Spinal cord (tissue), 10 donors: ENCODE measurements around the gene PLCH1. TPM values are rescaled to one million over a fixed set of nuclear protein-coding genes. Genes with fewer than 3 reads are reported as not detected.

Source experiments
- DNase-seq, 6 donors: peaks; one replicate each; pipeline versions ENCODE4 v3.0.0 to v3.0.0-alpha.2; 2013 to 2015; ENCODE audit warnings: low spot score in 6 of 6, low read depth in 4 of 6
- H3K27ac ChIP-seq: one replicate; pipeline ENCODE4 v1.5.1; 2013; ENCODE audit warnings: low read depth, low read length, control low read depth
- H3K27me3 ChIP-seq: one replicate; pipeline ENCODE4 v1.6.1; 2013; ENCODE audit warnings: low read length; ENCODE audit not compliant: control insufficient read depth, insufficient read depth
- H3K36me3 ChIP-seq: one replicate; pipeline ENCODE4 v1.6.1; 2013; ENCODE audit warnings: low read length; ENCODE audit not compliant: control insufficient read depth, insufficient read depth
- H3K4me1 ChIP-seq: one replicate; pipeline ENCODE4 v1.6.1; 2013; ENCODE audit warnings: low read length; ENCODE audit not compliant: control insufficient read depth, insufficient read depth
- H3K4me3 ChIP-seq: one replicate; pipeline ENCODE4 v1.5.1; 2013; ENCODE audit warnings: low read depth, low read length, control low read depth
- H3K9me3 ChIP-seq: one replicate; pipeline ENCODE4 v1.6.1; 2013; ENCODE audit warnings: low read length; ENCODE audit not compliant: control insufficient read depth, insufficient read depth
- WGBS: methylation state at CpG from one replicate; pipeline ENCODE4 v1.1.5; 2013; ENCODE audit warnings: missing lambda C conversion rate; ENCODE audit not compliant: insufficient coverage; 5-methylcytosine and 5-hydroxymethylcytosine counted together
- polyA plus RNA-seq, 2 donors: library from polyadenylated mRNA; unstranded; fragments of 120-200 nt; gene quantifications; one replicate each; pipeline ENCODE4 v1.2.1, GENCODE V29; 2013; ENCODE audit not compliant: insufficient read length in 2 of 2
- total RNA-seq, 2 donors: library from RNA; depleted of rRNA in 1 of 2; stranded (reverse); fragments of 120-200 nt in 1 of 2; fragments of >200 nt in 1 of 2; gene quantifications; one replicate each; pipeline versions ENCODE4 v1.2.3 to v1.2.4, GENCODE V29; 2013 to 2014
- donor health status: healthy.

PLCH1 gene
- total and polyA plus RNA-seq, 4 donors, result 10.2 to 20.6 (median 12.9) TPM

- Histone ChIP-seq H3K36me3 (no peaks in the 10 kb centered on the region), H3K4me3 (no peak overlapping the region), H3K4me1 (no peaks in the 10 kb centered on the region), H3K27me3 (no peaks in the 10 kb centered on the region), H3K27ac (no peak overlapping the region), H3K9me3 (no peaks in the 10 kb centered on the region)
- DNase-seq, result no peak
- WGBS, result 86% methylated on average over 3 of the region's 5 CpGs
Measured at GRCh38 chr3:155604967-155605366, 139.9 kb downstream of the PLCH1 start.

DNA sequence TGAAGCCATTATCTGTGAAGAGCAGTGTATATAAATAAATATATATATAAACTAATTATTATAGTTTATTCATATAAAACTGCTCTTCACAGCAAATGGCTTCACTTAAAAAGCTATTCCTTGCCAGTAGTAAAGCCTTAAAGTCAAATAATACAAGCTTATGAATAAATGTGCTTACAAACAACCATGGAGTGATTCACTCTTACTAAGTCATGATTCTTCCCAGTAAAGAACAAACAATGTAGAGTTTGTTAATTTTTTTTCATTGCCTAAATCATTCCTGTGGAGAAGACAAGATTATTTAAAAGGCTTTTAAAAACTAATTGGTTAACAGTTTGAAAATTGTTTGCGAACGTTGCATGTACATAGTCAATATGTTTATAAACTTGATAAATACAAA lies 140.7 kb downstream of the PLCH1 start:
- no peak for DNase-seq
- no CpG with 5 or more reads among the region's 2 CpGs for WGBS
- no peak overlapping the region for H3K27ac ChIP-seq
- H3K4me3 ChIP-seq, result no peak overlapping the region
- H3K9me3 ChIP-seq, result no peaks in the 10 kb centered on the region
- no peaks in the 10 kb centered on the region for H3K36me3 ChIP-seq
- no peaks in the 10 kb centered on the region for H3K27me3 ChIP-seq
- H3K4me1 ChIP-seq, result no peaks in the 10 kb centered on the region

DNA sequence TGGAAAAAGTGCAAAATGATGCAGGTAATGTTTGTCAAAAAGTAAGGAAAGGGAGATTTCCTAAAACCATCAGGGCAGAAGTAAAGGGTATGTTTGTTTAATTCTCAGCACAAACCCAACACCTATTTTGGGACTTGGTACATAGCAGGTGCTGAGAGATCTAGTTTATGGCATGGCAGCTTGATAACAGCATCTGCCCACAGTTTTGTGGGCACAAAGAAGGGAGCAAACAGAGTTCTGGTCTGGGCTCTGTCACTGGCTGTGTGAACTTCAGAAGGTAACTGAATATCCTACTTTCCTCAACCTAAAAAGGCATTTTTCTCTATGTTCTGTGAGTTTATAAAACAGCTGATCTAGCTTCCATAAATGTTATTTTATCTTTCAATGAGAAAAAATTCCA lies 141.6 kb downstream of the PLCH1 start:
- Histone ChIP-seq H3K27ac (no peak overlapping the region), H3K27me3 (no peaks in the 10 kb centered on the region), H3K4me3 (no peak overlapping the region), H3K9me3 (no peaks in the 10 kb centered on the region), H3K36me3 (no peaks in the 10 kb centered on the region), H3K4me1 (no peaks in the 10 kb centered on the region)
- no peak for DNase-seq

GRCh38 chr3:155602307-155602706 lies 142.6 kb downstream of the PLCH1 start:
- no CpG with 5 or more reads among the region's 2 CpGs for WGBS
- H3K9me3 ChIP-seq, result no peaks in the 10 kb centered on the region
- no peak overlapping the region for H3K4me3 ChIP-seq
- no peaks in the 10 kb centered on the region for H3K36me3 ChIP-seq
- no peak for DNase-seq
- H3K4me1 ChIP-seq, result no peaks in the 10 kb centered on the region
- no peak overlapping the region for H3K27ac ChIP-seq
- no peaks in the 10 kb centered on the region for H3K27me3 ChIP-seq

DNA sequence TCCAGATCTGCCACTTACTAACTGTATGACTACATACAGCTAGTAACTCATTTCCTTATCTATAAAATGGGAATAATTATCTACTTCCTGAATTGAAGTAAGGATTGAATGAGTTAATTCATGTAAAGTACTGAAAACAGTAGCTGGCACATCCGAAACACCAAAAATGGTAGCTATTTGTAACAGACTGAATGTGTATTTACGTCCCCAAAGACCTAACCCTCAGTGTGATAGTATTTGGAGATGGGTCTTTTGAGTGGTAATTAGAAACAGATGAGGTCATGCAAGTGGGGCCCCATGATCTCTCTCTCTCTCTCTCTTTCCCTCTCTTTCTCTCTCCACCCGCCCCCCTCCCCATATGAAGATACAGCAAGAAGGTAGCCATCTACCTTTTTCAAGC lies 146.2 kb downstream of the PLCH1 start:
- WGBS, result 100% methylated on average over 1 of the region's 3 CpGs
- H3K4me3 ChIP-seq, result no peak overlapping the region
- H3K36me3 ChIP-seq, result no peaks in the 10 kb centered on the region
- no peak for DNase-seq
- H3K27me3 ChIP-seq, result no peaks in the 10 kb centered on the region
- H3K4me1 ChIP-seq, result no peaks in the 10 kb centered on the region
- no peak overlapping the region for H3K27ac ChIP-seq
- H3K9me3 ChIP-seq, result no peaks in the 10 kb centered on the region

DNA sequence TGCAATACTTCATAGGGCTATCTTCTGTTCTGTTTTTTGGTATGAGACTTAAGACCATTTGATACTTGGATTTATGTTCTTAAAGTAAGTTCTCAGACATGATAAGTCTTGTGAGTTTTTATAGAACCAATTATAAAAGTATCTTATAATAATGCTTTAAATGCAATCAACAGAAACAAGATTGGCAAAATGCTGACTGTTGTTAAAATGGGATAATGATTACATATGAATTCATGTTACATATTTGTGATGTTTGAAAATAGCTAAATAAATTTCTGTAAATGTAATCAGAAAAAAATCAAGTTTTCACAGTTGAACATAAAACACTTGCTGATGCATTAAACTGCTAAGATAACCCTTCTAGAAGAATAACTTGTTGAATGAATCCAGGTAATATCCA lies 148.3 kb downstream of the PLCH1 start:
- no peaks in the 10 kb centered on the region for H3K27me3 ChIP-seq
- H3K27ac ChIP-seq, result no peak overlapping the region
- H3K36me3 ChIP-seq, result no peaks in the 10 kb centered on the region
- no peak overlapping the region for H3K4me3 ChIP-seq
- H3K4me1 ChIP-seq, result no peaks in the 10 kb centered on the region
- no peaks in the 10 kb centered on the region for H3K9me3 ChIP-seq
- no peak for DNase-seq

DNA sequence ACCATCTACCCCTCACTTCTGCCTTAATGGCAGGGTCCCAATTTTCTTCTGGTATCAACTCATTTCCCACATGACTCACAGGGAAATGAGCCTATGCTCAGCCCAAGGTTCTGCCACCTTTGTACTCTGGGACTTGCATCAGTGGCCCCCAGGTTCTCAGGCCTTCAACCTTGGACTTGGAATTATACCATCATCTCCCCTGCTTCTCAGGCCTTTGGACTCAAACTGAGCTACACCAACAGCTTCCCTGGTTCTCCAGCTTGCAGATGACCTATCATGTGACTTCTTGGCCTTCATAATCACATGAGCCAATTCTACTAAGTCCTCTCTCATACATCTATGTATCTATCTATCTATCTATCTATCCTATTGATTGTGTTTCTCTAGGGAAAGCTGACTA lies 149.5 kb downstream of the PLCH1 start:
- Histone ChIP-seq H3K27ac (no peak overlapping the region), H3K4me1 (no peaks in the 10 kb centered on the region), H3K27me3 (no peaks in the 10 kb centered on the region), H3K4me3 (no peak overlapping the region), H3K36me3 (no peaks in the 10 kb centered on the region), H3K9me3 (no peaks in the 10 kb centered on the region)
- no peak for DNase-seq

GRCh38 chr3:155594526-155595187 lies 150.2 kb downstream of the PLCH1 start:
- Histone ChIP-seq H3K4me3 (no peak overlapping the region), H3K27me3 (no peaks in the 10 kb centered on the region), H3K36me3 (no peaks in the 10 kb centered on the region), H3K9me3 (no peaks in the 10 kb centered on the region), H3K4me1 (no peaks in the 10 kb centered on the region), H3K27ac (no peak overlapping the region)
- WGBS, result 90% methylated on average over 2 of the region's 4 CpGs
- DNase-seq, result no peak

GRCh38 chr3:155587581-155587980 lies 157.3 kb downstream of the PLCH1 start:
- no peaks in the 10 kb centered on the region for H3K27me3 ChIP-seq
- no peaks in the 10 kb centered on the region for H3K4me1 ChIP-seq
- DNase-seq, result no peak
- H3K4me3 ChIP-seq, result no peak overlapping the region
- H3K36me3 ChIP-seq, result no peaks in the 10 kb centered on the region
- WGBS, result 88% methylated on average over 1 of the region's 2 CpGs
- H3K27ac ChIP-seq, result no peak overlapping the region
- H3K9me3 ChIP-seq, result no peaks in the 10 kb centered on the region

DNA sequence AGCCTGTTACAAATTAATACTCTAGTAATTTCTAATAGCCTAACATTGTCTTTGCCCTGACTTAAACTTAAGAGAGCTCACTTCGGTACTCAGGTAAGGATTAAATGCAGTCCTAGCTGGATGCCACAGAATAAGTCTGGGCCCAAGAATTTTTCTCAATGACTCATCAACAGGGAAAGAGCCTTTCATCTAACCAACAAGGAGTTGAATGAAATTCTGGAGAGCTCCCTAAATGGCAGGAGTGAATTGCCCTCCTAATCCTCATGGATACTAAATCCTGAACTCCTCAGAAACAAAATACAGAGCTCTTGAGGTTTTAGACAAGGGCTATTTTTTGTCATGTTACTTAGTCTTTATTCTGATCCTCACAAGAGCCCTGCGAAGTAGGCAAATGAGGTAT lies 159.5 kb downstream of the PLCH1 start:
- Histone ChIP-seq H3K4me1 (no peaks in the 10 kb centered on the region), H3K4me3 (no peak overlapping the region), H3K27ac (no peak overlapping the region), H3K36me3 (no peaks in the 10 kb centered on the region), H3K27me3 (no peaks in the 10 kb centered on the region), H3K9me3 (no peaks in the 10 kb centered on the region)
- DNase-seq, result no peak
- no CpG with 5 or more reads among the region's 2 CpGs for WGBS
